OCI-LY1 (cell line): ENCODE results near the gene RAPGEF3.

Experiments
- H2AFZ ChIP-seq: fragments of 200-600 bp; sonication (generic), shearing (Covaris generic); 2 replicates; pipeline ENCODE4 v1.6.0; 2014; ENCODE audit warnings: antibody characterized with exemption, mild to moderate bottlenecking, low read length
- H3F3A ChIP-seq: fragments of 200-600 bp; sonication (generic), shearing (Covaris generic); 2 replicates; pipeline ENCODE4 v1.6.0; 2014; ENCODE audit warnings: mild to moderate bottlenecking, antibody characterized with exemption, low read length, moderate library complexity; ENCODE audit not compliant: insufficient read depth
- H3K27ac ChIP-seq: fragments of 200-600 bp; sonication (generic); 2 replicates; pipeline ENCODE4 v1.5.1; 2014; ENCODE audit warnings: low read length, mixed run types, mild to moderate bottlenecking, low read depth; ENCODE audit not compliant: poor library complexity, severe bottlenecking
- H3K27me3 ChIP-seq: fragments of 200-600 bp; sonication (generic); 2 replicates; pipeline ENCODE4 v1.6.0; 2014; ENCODE audit warnings: antibody characterized with exemption, mild to moderate bottlenecking, low read length, moderate library complexity; ENCODE audit not compliant: insufficient read depth
- H3K36me3 ChIP-seq: fragments of 200-600 bp; sonication (generic); 2 replicates; pipeline ENCODE4 v1.6.1; 2014; ENCODE audit warnings: mild to moderate bottlenecking, antibody characterized with exemption, low read length, moderate library complexity, mixed read lengths; ENCODE audit not compliant: insufficient read depth
- H3K4me1 ChIP-seq: fragments of 200-600 bp; sonication (generic); 2 replicates; pipeline ENCODE4 v1.5.1; 2014; ENCODE audit warnings: mild to moderate bottlenecking, low read length, moderate library complexity; ENCODE audit not compliant: insufficient read depth, severe bottlenecking
- H3K4me2 ChIP-seq: fragments of 200-600 bp; sonication (generic), shearing (Covaris generic); 2 replicates; pipeline ENCODE4 v1.6.1; 2014; ENCODE audit warnings: low read length
- H3K4me3 ChIP-seq: fragments of 200-600 bp; sonication (generic); 2 replicates; pipeline ENCODE4 v1.5.1; 2014; ENCODE audit warnings: low read length, low read depth, mild to moderate bottlenecking, mixed read lengths; ENCODE audit not compliant: poor library complexity, severe bottlenecking
- H3K79me2 ChIP-seq: fragments of 200-600 bp; shearing (Covaris generic); 2 replicates; pipeline ENCODE4 v1.6.1; 2016; ENCODE audit warnings: mixed run types, low read length, mixed read lengths; ENCODE audit not compliant: insufficient read depth
- H3K9ac ChIP-seq: fragments of 200-600 bp; sonication (generic), shearing (Covaris generic); 2 replicates; pipeline ENCODE4 v1.6.1; 2014; ENCODE audit warnings: mild to moderate bottlenecking, low read length, mixed read lengths
- H3K9me2 ChIP-seq: fragments of 200-600 bp; sonication (generic), shearing (Covaris generic); 2 replicates; pipeline ENCODE4 v1.6.1; 2014; ENCODE audit warnings: low read depth, mild to moderate bottlenecking, low read length, mixed read lengths
- H3K9me3 ChIP-seq: fragments of 200-600 bp; shearing (Covaris generic); 2 replicates; pipeline ENCODE4 v1.6.1; 2014; ENCODE audit warnings: low read length, mixed read lengths
- H4K20me1 ChIP-seq: fragments of 200-600 bp; sonication (generic), shearing (Covaris generic); 2 replicates; pipeline ENCODE4 v1.6.0; 2016; ENCODE audit warnings: mild to moderate bottlenecking, low read length; ENCODE audit not compliant: insufficient read depth
- CTCF ChIP-seq: fragments of 200-600 bp; sonication (generic), shearing (Covaris generic); IDR thresholded peaks from 2 replicates; pipeline ENCODE4 v1.5.1; 2017; ENCODE audit warnings: mild to moderate bottlenecking, antibody characterized with exemption, low read length, moderate library complexity, mixed read lengths
- EZH2 ChIP-seq: fragments of 200-600 bp; sonication (generic), shearing (Covaris generic); IDR thresholded peaks from 2 replicates; pipeline ENCODE4 v1.8.0; 2017; ENCODE audit warnings: borderline replicate concordance, mixed run types, mild to moderate bottlenecking, antibody characterized with exemption, low read length, moderate library complexity, mixed read lengths

Gene RAPGEF3

GRCh38 chr12:47789141-47789540 lies 30.5 kb upstream of the RAPGEF3 start:
- no peaks in the 10 kb centered on the region for H3K79me2 ChIP-seq
- no peak overlapping the region for H3K4me3 ChIP-seq
- H3K4me2 ChIP-seq, result no peak overlapping the region
- no peak for TF ChIP-seq CTCF
- H3K27me3 ChIP-seq, result no peaks in the 10 kb centered on the region
- no peak overlapping the region for H3K9ac ChIP-seq
- no peak overlapping the region for H3K27ac ChIP-seq
- H3K9me3 ChIP-seq, result no peaks in the 10 kb centered on the region
- no peaks in the 10 kb centered on the region for H3K9me2 ChIP-seq
- no peaks in the 10 kb centered on the region for H3F3A ChIP-seq
- peaks cover 100% of the 10 kb centered on the region for H3K36me3 ChIP-seq
- H2AFZ ChIP-seq, result no peak overlapping the region
- H3K4me1 ChIP-seq, result no peaks in the 10 kb centered on the region
- no peaks in the 10 kb centered on the region for H4K20me1 ChIP-seq

GRCh38 chr12:47787596-47788319 lies 29.1 kb upstream of the RAPGEF3 start:
- Histone ChIP-seq H3K4me1 (no peaks in the 10 kb centered on the region), H3K9me3 (no peaks in the 10 kb centered on the region), H3K79me2 (no peaks in the 10 kb centered on the region), H4K20me1 (no peaks in the 10 kb centered on the region), H3K27ac (no peak overlapping the region), H3K4me3 (no peak overlapping the region), H3K36me3 (peaks cover 100% of the 10 kb centered on the region), H3K9me2 (no peaks in the 10 kb centered on the region), H3K27me3 (no peaks in the 10 kb centered on the region), H3K4me2 (no peak overlapping the region), H3K9ac (no peak overlapping the region), H2AFZ (no peak overlapping the region), H3F3A (no peaks in the 10 kb centered on the region)
- TF ChIP-seq EZH2 (no peak), CTCF (no peak)

- no peak overlapping the region for H3K27ac ChIP-seq
- TF ChIP-seq EZH2, result no peak
- no peak for TF ChIP-seq CTCF
- H3K4me2 ChIP-seq, result no peak overlapping the region
- H4K20me1 ChIP-seq, result no peaks in the 10 kb centered on the region
- H3K27me3 ChIP-seq, result no peaks in the 10 kb centered on the region
- no peaks in the 10 kb centered on the region for H3K79me2 ChIP-seq
- H3K9me2 ChIP-seq, result no peaks in the 10 kb centered on the region
- no peaks in the 10 kb centered on the region for H3F3A ChIP-seq
- no peak overlapping the region for H2AFZ ChIP-seq
- no peak overlapping the region for H3K9ac ChIP-seq
- H3K4me3 ChIP-seq, result no peak overlapping the region
- H3K36me3 ChIP-seq, result peaks cover 100% of the 10 kb centered on the region
- no peaks in the 10 kb centered on the region for H3K9me3 ChIP-seq
- no peaks in the 10 kb centered on the region for H3K4me1 ChIP-seq
Measured at GRCh38 chr12:47786662-47787280, 28.1 kb upstream of the RAPGEF3 start.
